Activated T-helper 17 cell treated with anti-CD3 and anti-CD28 coated beads, Interleukin-2, amount 50 U/mL, for 72 hours (primary cell): ENCODE data around the gene AIFM2. TPM values are rescaled to one million over a fixed set of nuclear protein-coding genes. Genes with fewer than 3 reads are reported as not detected.
"Not testable (repeated sequence)": the region's sequence is repeated elsewhere in the genome, so short reads cannot be mapped to it uniquely, and the experiment has no call there.

ENCODE experiments used
- ATAC-seq: fragments of 150-1000 bp; cut with Tn5 transposase; replicated peaks from 2 replicates; pipeline ENCODE4 v1.10.0; 2021; ENCODE audit warnings: mild to moderate bottlenecking, moderate library complexity
- H3K27ac Mint-ChIP-seq: one replicate; pipeline ENCODE4 v1.8.0; 2022; ENCODE audit warnings: mixed read lengths
- H3K27me3 Mint-ChIP-seq: one replicate; pipeline ENCODE4 v1.8.0; 2022; ENCODE audit warnings: mixed read lengths
- H3K36me3 Mint-ChIP-seq: one replicate; pipeline ENCODE4 v1.8.0; 2022; ENCODE audit warnings: low read depth, mild to moderate bottlenecking, mixed read lengths
- H3K4me1 Mint-ChIP-seq: one replicate; pipeline ENCODE4 v1.8.0; 2022; ENCODE audit warnings: mixed read lengths
- H3K4me3 Mint-ChIP-seq: one replicate; pipeline ENCODE4 v1.8.0; 2022; ENCODE audit warnings: mild to moderate bottlenecking, mixed read lengths
- H3K9me3 Mint-ChIP-seq: one replicate; pipeline ENCODE4 v1.8.0; 2022; ENCODE audit warnings: mixed read lengths
- total RNA-seq, 2 donors: library from RNA; stranded (reverse); gene quantifications; one replicate each; pipeline ENCODE4 v1.2.3, GENCODE V29; 2022

The AIFM2 gene
- total RNA-seq, 2 donors from 2014 or later = 11.3 to 14.3 TPM

GRCh38 chr10:70160798-70161197 lies 28.2 kb upstream of the AIFM2 start:
- peak overlapping the region; percentile 57 for H3K4me3 Mint-ChIP-seq
- H3K9me3 Mint-ChIP-seq = no peaks in the 10 kb centered on the region
- ATAC-seq = no peak
- peaks cover 100% of the 10 kb centered on the region for H3K36me3 Mint-ChIP-seq
- peaks cover 37% of the 10 kb centered on the region for H3K4me1 Mint-ChIP-seq
- H3K27ac Mint-ChIP-seq = peak overlapping the region; percentile 94
- no peaks in the 10 kb centered on the region for H3K27me3 Mint-ChIP-seq

- H3K4me3 Mint-ChIP-seq, H3K9me3 Mint-ChIP-seq, H3K27me3 Mint-ChIP-seq, H3K27ac Mint-ChIP-seq, ATAC-seq: not testable (repeated sequence)
- Mint-ChIP-seq H3K36me3 (peaks cover 100% of the 10 kb centered on the region), H3K4me1 (peaks cover 36% of the 10 kb centered on the region)
These were observed 26.7 kb upstream of the AIFM2 start for GRCh38 chr10:70159366-70159765.

GRCh38 chr10:70158113-70158512 lies 25.5 kb upstream of the AIFM2 start:
- Mint-ChIP-seq H3K27ac (no peak overlapping the region), H3K9me3 (no peaks in the 10 kb centered on the region), H3K36me3 (peaks cover 100% of the 10 kb centered on the region)

GRCh38 chr10:70155255-70155838 lies 22.7 kb upstream of the AIFM2 start:
- Mint-ChIP-seq H3K36me3 (peaks cover 100% of the 10 kb centered on the region), H3K27ac (peak overlapping the region; percentile 57), H3K4me1 (peaks cover 8% of the 10 kb centered on the region), H3K27me3 (no peaks in the 10 kb centered on the region), H3K9me3 (no peaks in the 10 kb centered on the region), H3K4me3 (no peak overlapping the region)
- ATAC-seq = no peak

More at GRCh38 chr10:70158113-70158512, 25.5 kb upstream of the AIFM2 start:
- Mint-ChIP-seq H3K4me3 (no peak overlapping the region), H3K4me1 (peaks cover 26% of the 10 kb centered on the region), H3K27me3 (no peaks in the 10 kb centered on the region)
- no peak for ATAC-seq

GRCh38 chr10:70148516-70148915 lies 15.9 kb upstream of the AIFM2 start:
- H3K27ac Mint-ChIP-seq = peak overlapping the region; percentile 17
- peaks cover 67% of the 10 kb centered on the region for H3K36me3 Mint-ChIP-seq
- H3K4me1 Mint-ChIP-seq = peaks cover 11% of the 10 kb centered on the region
- H3K4me3 Mint-ChIP-seq = peak overlapping the region; percentile 85
- ATAC-seq = no peak
- no peaks in the 10 kb centered on the region for H3K27me3 Mint-ChIP-seq
- H3K9me3 Mint-ChIP-seq = no peaks in the 10 kb centered on the region

GRCh38 chr10:70147259-70147625 lies 14.6 kb upstream of the AIFM2 start:
- peaks cover 14% of the 10 kb centered on the region for H3K4me1 Mint-ChIP-seq
- ATAC-seq = no peak
- H3K4me3 Mint-ChIP-seq = peak overlapping the region; percentile 85
- H3K36me3 Mint-ChIP-seq = peaks cover 54% of the 10 kb centered on the region
- no peaks in the 10 kb centered on the region for H3K27me3 Mint-ChIP-seq
- peak overlapping the region; percentile 91 for H3K27ac Mint-ChIP-seq
- H3K9me3 Mint-ChIP-seq = no peaks in the 10 kb centered on the region

- H3K9me3 Mint-ChIP-seq = no peaks in the 10 kb centered on the region
- H3K4me3 Mint-ChIP-seq = peak within 1 kb of the TSS; percentile 85
- H3K36me3 Mint-ChIP-seq = peaks cover 48% of the 10 kb centered on the region
- peak; percentile 92 for ATAC-seq
- H3K27ac Mint-ChIP-seq = peak within 1 kb of the TSS; percentile 91
- H3K4me1 Mint-ChIP-seq = peaks cover 14% of the 10 kb centered on the region
- no peaks in the 10 kb centered on the region for H3K27me3 Mint-ChIP-seq
These were observed 14.0 kb upstream of the AIFM2 start, which contains the start of gene TYSND1 for GRCh38 chr10:70146489-70147258. Gene TYSND1 (minus strand): TSS chr10:70146700. CDS start chr10:70146586, 114 bp downstream.

GRCh38 chr10:70145666-70146488 lies 13.3 kb upstream of the AIFM2 start:
- peak overlapping the region; percentile 91 for H3K27ac Mint-ChIP-seq
- no peaks in the 10 kb centered on the region for H3K9me3 Mint-ChIP-seq
- peaks cover 14% of the 10 kb centered on the region for H3K4me1 Mint-ChIP-seq
- peak; percentile 68 for ATAC-seq
- no peaks in the 10 kb centered on the region for H3K27me3 Mint-ChIP-seq
- peak overlapping the region; percentile 85 for H3K4me3 Mint-ChIP-seq
- H3K36me3 Mint-ChIP-seq = peaks cover 40% of the 10 kb centered on the region

- Mint-ChIP-seq H3K27ac (peak overlapping the region; percentile 74), H3K4me3 (peak overlapping the region; percentile 85), H3K9me3 (no peaks in the 10 kb centered on the region), H3K4me1 (peaks cover 14% of the 10 kb centered on the region), H3K36me3 (peaks cover 34% of the 10 kb centered on the region), H3K27me3 (no peaks in the 10 kb centered on the region)
- ATAC-seq = peak; percentile 0
These were observed 12.6 kb upstream of the AIFM2 start for GRCh38 chr10:70145166-70145665.

- Mint-ChIP-seq H3K27me3 (no peaks in the 10 kb centered on the region), H3K4me1 (peaks cover 14% of the 10 kb centered on the region), H3K36me3 (peaks cover 27% of the 10 kb centered on the region), H3K27ac (peak overlapping the region; percentile 74), H3K4me3 (peak overlapping the region; percentile 85), H3K9me3 (no peaks in the 10 kb centered on the region)
- ATAC-seq = no peak
These were observed 11.9 kb upstream of the AIFM2 start for GRCh38 chr10:70144372-70145110.

GRCh38 chr10:70142555-70142954 lies 9.9 kb upstream of the AIFM2 start:
- ATAC-seq = no peak
- Mint-ChIP-seq H3K9me3 (no peaks in the 10 kb centered on the region), H3K27me3 (no peaks in the 10 kb centered on the region), H3K4me3 (no peak overlapping the region), H3K27ac (no peak overlapping the region), H3K36me3 (peaks cover 12% of the 10 kb centered on the region), H3K4me1 (peaks cover 17% of the 10 kb centered on the region)

GRCh38 chr10:70140297-70140696 lies 7.7 kb upstream of the AIFM2 start:
- Mint-ChIP-seq H3K4me3 (no peak overlapping the region), H3K9me3 (no peaks in the 10 kb centered on the region), H3K27me3 (no peaks in the 10 kb centered on the region), H3K36me3 (no peaks in the 10 kb centered on the region), H3K4me1 (peaks cover 13% of the 10 kb centered on the region), H3K27ac (no peak overlapping the region)
- ATAC-seq = no peak

GRCh38 chr10:70139997-70140250 lies 7.3 kb upstream of the AIFM2 start:
- no peak overlapping the region for H3K4me3 Mint-ChIP-seq
- no peak for ATAC-seq
- no peaks in the 10 kb centered on the region for H3K27me3 Mint-ChIP-seq
- no peak overlapping the region for H3K27ac Mint-ChIP-seq
- H3K36me3 Mint-ChIP-seq = no peaks in the 10 kb centered on the region
- H3K9me3 Mint-ChIP-seq = no peaks in the 10 kb centered on the region
- H3K4me1 Mint-ChIP-seq = peaks cover 13% of the 10 kb centered on the region
